HG03521 (cell line): ENCODE results near the gene LYPD1.
"Not testable (repeated sequence)": the region's sequence is repeated elsewhere in the genome, so short reads cannot be mapped to it uniquely, and the experiment has no call there.

Source experiments
- ATAC-seq: cut with Tn5 transposase; IDR thresholded peaks from one replicate; pipeline ENCODE4 v1.9.1; 2021; ENCODE audit warnings: mild to moderate bottlenecking, moderate library complexity; ENCODE audit not compliant: unreplicated experiment

The LYPD1 gene

GRCh38 chr2:132669908-132670495 is at the start of gene LYPD1:
TSS of gene LYPD1 (minus strand) at chr2:132670205. CDS start at chr2:132669932, 273 bp downstream.
- no peak for ATAC-seq

GRCh38 chr2:132719480-132719879 is 49.5 kb upstream of the LYPD1 start:
- ATAC-seq: no peak

- no peak for ATAC-seq
Measured at GRCh38 chr2:132716954-132717353, 46.9 kb upstream of the LYPD1 start.

- ATAC-seq: no peak
Measured at GRCh38 chr2:132715386-132716351, 45.7 kb upstream of the LYPD1 start.

GRCh38 chr2:132703396-132703795 is 33.4 kb upstream of the LYPD1 start:
- no peak for ATAC-seq

- no peak for ATAC-seq
Measured at GRCh38 chr2:132701810-132702209, 31.8 kb upstream of the LYPD1 start.

GRCh38 chr2:132699802-132700201 is 29.8 kb upstream of the LYPD1 start:
- ATAC-seq: not testable (repeated sequence)

GRCh38 chr2:132698347-132698746 is 28.3 kb upstream of the LYPD1 start:
- ATAC-seq: not testable (repeated sequence)

- no peak for ATAC-seq
Measured at GRCh38 chr2:132697556-132698205, 27.7 kb upstream of the LYPD1 start.

- ATAC-seq: no peak
Measured at GRCh38 chr2:132692816-132693215, 22.8 kb upstream of the LYPD1 start.

- ATAC-seq: no peak
Measured at GRCh38 chr2:132691556-132691955, 21.6 kb upstream of the LYPD1 start.

GRCh38 chr2:132690664-132691303 is 20.8 kb upstream of the LYPD1 start:
- ATAC-seq: no peak

- no peak for ATAC-seq
Measured at GRCh38 chr2:132681766-132682165, 11.8 kb upstream of the LYPD1 start.

GRCh38 chr2:132680544-132680943 is 10.5 kb upstream of the LYPD1 start:
- no peak for ATAC-seq

- ATAC-seq: no peak
Measured at GRCh38 chr2:132678483-132678882, 8.5 kb upstream of the LYPD1 start.

GRCh38 chr2:132677661-132678060 is 7.7 kb upstream of the LYPD1 start:
- ATAC-seq: no peak

GRCh38 chr2:132676999-132677398 is 7.0 kb upstream of the LYPD1 start:
- no peak for ATAC-seq

GRCh38 chr2:132671151-132671835 is 1.3 kb upstream of the LYPD1 start:
- no peak for ATAC-seq

- ATAC-seq: no peak
Measured at GRCh38 chr2:132670496-132671150, 618 bp upstream of the LYPD1 start.
